NOMO-1 treated with dmso at 0.1 percent for 144 hours (cell line): ENCODE measurements around the gene PDE10A.

ENCODE experiments used
- DNase-seq: peaks from one replicate; lab custom pipeline; 2025; ENCODE audit not compliant: unreplicated experiment; lab: John Stamatoyannopoulos, UW

PDE10A gene

GRCh38 chr6:165678904-165679303 is 15.9 kb upstream of the PDE10A start:
- no peak for DNase-seq

GRCh38 chr6:165678429-165678828 is 15.4 kb upstream of the PDE10A start:
- no peak for DNase-seq

GRCh38 chr6:165677091-165677490 is 14.1 kb upstream of the PDE10A start:
- DNase-seq, result no peak

- no peak for DNase-seq
Observed at GRCh38 chr6:165676435-165677068, 13.5 kb upstream of the PDE10A start.

DNA sequence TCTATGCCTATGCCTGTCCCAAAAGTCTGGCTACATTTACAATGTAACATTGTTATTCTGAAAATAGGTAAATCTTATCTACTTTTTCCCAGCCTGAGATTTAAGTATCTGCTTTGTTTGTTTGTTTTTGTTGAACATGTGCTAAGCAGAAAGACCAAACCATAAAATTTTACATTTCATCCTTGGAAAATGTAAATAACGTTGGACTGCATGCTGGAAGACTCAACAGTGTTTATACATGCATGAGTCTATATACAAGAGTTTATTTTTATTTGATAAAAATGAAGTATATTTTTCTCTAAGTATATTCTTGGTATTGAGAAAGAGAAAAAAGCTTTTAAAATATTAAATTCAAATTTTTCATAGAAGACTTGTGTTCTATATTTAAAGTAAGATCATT is 12.1 kb upstream of the PDE10A start:
- no peak for DNase-seq

DNA sequence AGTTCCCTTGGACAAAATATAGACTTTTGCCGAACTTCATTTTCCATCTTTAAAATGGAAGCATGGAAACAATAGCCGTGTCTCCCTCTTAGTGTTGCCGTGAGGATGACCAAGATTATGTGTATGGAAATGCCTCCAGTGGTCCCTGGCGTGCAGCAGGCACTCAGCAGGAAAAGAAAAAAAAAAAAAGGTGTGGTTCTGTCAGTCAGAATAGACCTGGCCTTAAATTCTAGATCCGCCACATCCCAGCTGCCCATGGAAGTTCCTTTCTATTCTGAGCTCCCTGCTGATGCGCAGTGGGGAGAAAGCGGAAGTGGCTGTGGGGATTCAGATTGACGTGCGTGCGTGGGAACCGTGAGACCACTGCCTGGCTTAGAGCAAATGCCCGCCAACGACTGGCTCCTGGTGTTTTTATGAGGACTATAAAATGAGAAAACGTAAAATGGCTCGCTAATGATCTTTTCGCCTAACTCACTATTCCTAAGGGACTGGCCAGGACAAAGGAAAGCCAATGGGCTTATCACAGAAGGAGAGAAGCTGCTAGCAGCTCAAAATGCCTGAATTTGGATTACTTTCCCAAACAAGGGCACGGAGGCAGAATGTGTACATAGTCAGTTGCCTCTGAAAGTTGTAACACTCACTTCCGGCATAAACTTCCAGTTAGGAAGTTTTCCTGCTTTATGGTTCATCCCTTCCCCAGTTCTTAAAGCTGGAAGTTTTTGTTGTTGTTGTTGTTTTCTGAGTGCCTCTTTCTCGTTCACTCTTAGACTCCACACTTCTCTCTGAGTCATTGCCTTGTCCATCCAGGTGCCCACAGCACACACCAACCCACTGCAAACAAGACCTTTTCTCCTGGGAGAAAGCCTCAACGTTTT is 11.4 kb upstream of the PDE10A start:
- no peak for DNase-seq

DNA sequence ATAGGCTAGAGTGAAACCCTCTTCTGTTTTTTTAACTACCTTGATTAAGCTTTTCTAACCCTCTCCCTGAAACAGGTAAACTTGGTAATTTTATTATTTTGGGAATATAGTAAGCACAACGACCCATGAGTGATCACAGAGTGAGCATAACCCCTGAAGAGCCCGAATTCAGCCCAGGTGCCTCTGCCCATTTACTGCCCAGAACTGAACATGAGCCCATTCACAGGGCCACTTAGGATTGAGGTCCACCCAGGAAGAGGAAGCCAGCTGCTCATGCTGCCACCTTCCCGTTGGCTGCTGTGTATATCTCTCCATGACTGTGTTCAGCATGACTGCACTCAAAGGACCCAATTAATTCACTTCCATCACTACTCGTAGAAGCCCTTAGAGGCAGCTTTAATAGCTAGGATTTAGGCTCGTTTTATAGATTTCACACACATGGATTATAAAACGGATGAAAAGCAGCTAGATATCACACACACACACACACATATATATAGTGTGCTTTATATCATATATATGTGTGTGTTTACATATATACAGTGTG is 8.3 kb upstream of the PDE10A start:
- DNase-seq, result no peak

DNA sequence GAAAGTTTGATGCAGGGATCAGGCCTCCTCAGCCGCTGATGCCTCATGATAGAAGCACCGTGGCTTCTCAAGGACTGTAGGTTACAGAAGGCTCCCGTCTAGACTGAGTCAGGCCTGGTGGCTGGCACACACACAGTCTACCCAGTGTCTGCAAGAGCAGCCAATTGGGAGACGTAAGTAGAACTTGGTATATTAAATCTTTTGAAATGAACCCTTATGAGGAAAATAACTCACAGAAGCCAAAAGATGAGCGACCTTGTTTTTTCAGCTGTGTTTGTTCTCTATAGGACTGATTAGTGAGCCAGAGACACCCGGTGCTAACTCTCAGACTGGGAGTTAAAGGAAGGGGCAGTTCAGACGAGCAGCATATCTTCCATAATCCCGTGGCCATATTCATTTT is 5.9 kb upstream of the PDE10A start:
- no peak for DNase-seq

- no peak for DNase-seq
Observed at GRCh38 chr6:165665384-165665672, 2.3 kb upstream of the PDE10A start.

DNA sequence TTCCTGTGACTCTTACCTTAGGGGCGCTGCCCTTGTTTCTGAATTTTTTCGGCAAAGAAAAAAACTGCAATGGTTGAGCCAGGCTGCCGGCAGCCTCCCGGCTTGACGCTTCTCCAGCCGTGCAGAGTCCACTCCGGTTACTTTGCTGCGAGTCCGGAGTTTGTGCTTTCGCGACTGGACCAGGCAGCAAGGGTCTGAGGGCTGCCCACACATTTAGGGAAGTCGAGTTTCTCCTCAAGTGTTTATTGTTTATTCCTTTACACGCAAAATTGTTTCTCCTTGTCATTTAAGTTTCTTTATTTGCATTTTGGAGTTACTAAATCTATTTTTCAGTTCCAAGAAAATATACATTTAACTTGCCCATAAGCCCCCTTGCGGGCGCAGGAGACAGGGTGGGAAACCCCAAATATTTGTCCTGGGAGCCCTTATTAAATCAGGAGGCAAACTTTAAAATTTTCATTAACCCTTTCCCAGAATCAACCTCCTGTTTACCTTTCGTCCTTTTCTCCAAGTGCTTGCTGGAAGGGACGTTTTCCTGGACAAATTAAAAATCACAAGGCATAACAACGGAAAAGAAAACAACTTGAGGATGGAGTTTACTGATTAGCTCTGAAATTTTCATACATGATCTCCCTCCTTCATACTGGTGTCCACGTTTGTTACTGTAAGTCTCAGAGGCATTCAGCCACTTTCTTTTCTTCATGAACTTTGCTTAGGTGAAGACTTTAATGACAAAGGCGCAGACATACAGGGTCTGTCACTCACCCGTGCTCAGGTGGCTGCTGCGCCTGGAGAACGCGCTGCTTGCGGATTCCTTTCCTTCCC is 1.7 kb upstream of the PDE10A start:
- DNase-seq, result no peak

GRCh38 chr6:165663736-165664558 is 906 bp upstream of the PDE10A start:
- no peak for DNase-seq

GRCh38 chr6:165663377-165663735 is 315 bp upstream of the PDE10A start:
- DNase-seq, result no peak

DNA sequence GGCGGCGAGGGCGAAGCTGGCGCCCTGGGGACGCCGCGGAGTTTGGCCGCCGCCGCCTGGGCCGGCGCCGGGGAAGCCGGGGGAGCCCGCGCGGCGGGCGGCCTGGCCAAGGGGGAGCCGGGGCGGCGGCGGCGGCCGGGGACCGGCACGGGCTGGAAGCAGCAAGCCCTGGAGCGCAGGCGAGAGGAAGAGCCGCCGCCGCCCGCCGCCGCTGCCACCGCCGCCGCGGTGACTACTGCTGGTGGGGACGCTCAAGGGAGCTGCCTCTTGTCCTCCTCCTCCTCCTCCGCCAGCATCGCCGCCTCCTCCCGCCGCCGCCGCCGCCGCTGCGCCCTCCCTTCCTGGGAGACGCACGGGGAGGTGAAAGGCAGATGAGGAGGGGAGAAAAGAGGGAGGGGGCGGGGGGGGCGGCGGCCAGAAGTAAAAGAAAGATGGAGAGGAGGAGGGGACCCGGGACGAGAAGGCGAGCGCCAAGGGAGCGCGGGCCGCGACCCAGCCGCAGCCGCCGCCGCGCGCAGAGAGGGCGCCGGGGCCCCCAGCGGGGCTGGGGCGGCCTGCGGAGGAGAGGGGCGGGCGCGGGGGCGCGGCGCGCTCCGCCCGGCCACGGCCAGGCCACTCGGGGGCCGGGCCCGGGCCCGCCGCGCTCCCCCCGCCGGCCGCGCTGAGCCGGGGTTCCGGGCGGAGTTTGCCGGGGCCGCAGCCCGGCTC is 846 bp downstream of the PDE10A start:
- no peak for DNase-seq

DNA sequence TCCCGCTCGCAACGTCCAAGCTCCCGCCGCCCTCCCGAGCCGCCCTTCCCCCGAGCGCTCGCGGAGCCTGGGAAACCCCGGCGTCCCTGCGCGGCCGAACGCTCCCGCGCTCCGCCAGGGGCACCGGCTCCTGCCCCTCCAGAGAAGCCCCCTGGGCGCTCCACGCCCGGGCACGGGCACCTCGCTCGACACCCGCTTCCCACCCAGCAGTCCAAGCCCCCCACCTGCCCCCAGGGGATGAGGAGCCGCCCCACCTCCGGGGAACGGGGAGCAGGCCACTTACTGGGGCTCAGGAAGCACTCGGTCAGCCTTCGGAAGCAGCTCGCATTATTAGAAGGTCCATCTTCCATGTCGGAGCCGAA is 1.4 kb downstream of the PDE10A start:
- DNase-seq, result no peak

- no peak for DNase-seq
Observed at GRCh38 chr6:165660857-165661663, 2.0 kb downstream of the PDE10A start.

DNA sequence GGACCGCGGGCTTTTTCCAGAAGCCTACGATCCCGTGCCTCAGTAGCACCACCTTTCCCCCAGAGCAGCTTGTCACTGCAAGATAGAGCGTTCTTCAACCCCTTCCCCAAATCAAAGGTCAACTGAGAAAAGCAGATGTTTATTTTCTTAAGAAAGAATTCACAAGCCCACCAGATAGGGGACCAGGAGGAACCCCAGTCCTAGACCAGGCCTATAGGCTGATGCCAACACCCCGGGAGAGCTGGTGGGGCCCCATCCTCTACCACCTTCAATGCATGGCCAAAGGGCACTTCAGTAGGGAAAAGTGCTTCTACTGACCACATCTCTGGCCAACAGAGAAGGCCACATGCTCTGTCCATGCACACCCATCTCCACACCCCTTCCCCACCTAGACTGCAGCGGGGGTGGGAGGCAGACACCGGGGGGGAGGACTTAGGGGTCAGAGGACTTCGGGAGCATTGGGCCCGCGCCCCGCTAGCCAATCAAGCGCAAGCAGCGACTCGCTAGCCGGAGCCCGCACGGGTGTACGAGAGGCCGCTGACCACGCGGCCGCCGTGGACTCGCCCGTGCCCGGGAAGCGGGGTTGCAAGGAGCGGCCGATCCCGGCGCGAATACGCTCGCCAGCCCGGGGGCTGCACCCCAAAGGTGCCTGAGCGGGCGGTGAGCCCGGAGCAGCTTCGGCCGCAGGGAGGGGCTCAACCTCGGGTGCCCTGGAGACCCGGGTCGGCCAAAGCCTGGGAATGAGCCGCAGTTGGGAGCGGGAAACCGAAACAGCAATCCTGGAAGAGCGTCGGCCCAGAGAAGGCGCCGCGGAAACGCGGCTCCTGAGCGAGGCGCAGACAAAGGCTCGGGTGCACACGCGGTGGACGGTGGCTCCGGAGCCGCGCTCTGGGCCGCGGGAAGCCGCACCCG is 2.8 kb downstream of the PDE10A start:
- no peak for DNase-seq

- DNase-seq, result no peak
Observed at GRCh38 chr6:165658395-165659058, 4.5 kb downstream of the PDE10A start.

DNA sequence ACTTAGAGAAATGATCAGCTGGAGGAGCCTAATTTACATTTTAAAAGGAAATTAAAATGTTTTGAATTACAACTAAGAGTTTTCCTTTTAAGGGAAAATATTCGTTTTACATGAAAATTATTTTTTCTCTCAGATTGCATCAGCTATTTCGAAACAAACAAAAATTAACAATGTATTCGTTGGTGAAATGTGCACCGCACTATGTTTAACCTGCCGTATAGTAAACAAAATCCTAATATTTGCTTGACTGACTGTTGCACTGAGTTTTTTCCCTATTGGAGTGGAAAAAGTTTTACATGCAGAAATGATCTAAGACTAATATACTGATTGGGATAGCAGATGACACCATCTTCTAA is 5.7 kb downstream of the PDE10A start:
- no peak for DNase-seq
